ENCODE data around the gene IDH2. TPM values are rescaled to one million over a fixed set of nuclear protein-coding genes. Genes with fewer than 3 reads are reported as not detected.

Gene IDH2
- total and polyA plus RNA-seq, 10 of the 15 experiments (the other 5 are each of a cell fraction or from before 2014, with no cell fraction given) = 2.3 to 358 (median 242) TPM

- H3K4me1 ChIP-seq (ENCODE audit: control insufficient read depth, insufficient read depth, low read length) = peaks cover 17% of the 10 kb centered on the region
- intact Hi-C loops (cut with micrococcal nuclease; ENCODE audit: unreplicated experiment) = no loop called here
- TF ChIP-seq SKIL (IDR thresholded peaks at IDR 0.05; ENCODE audit: low read depth, poor library complexity, severe bottlenecking) (no peak), ZBTB4 (CRISPR knock-in tag; IDR thresholded peaks at IDR 0.05) (no peak), ZNF622 (IDR thresholded peaks at IDR 0.05) (no peak), USF2 (IDR thresholded peaks at IDR 0.05; ENCODE audit: borderline replicate concordance, low read depth, low read length) (no peak), EGR1 (IDR thresholded peaks at IDR 0.05; ENCODE audit: borderline replicate concordance in 1 of 2, low read depth in 2 of 2, low read length in 2 of 2) (no peak), IKZF2 (IDR thresholded peaks at IDR 0.05) (no peak), NFYA (IDR thresholded peaks at IDR 0.05; ENCODE audit: borderline replicate concordance, low read depth, low read length) (no peak), HSF1 (IDR thresholded peaks at IDR 0.05; ENCODE audit: low read depth, low read length) (no peak), SREBF2 (IDR thresholded peaks at IDR 0.05; ENCODE audit: low read length) (no peak), BACH1 (IDR thresholded peaks at IDR 0.05; ENCODE audit: borderline replicate concordance) (no peak), SMAD5 (IDR thresholded peaks at IDR 0.05; ENCODE audit: low read depth) (no peak), BCL11A (IDR thresholded peaks at IDR 0.05; ENCODE audit: low read depth, low read length) (no peak), REST (IDR thresholded peaks at IDR 0.05; ENCODE audit: low read depth, low read length) (no peak)
Measured at GRCh38 chr15:90049030-90049429, 53.2 kb downstream of the IDH2 start.

More at GRCh38 chr15:90049030-90049429, 53.2 kb downstream of the IDH2 start:
- H3K4me2 ChIP-seq (ENCODE audit: control insufficient read depth, insufficient read depth) = no peak overlapping the region
- H3K9ac ChIP-seq (ENCODE audit: control insufficient read depth, insufficient read depth, low read length) = no peak overlapping the region
- no peak for DNase-seq (ENCODE audit: low read depth, low spot score)
- POLR2A ChIA-PET = interaction anchor here (0.6 kb wide), 1 partner anchor 663 kb away, joined by 3 read pairs; no protein-coding TSS in a partner anchor
- RAD21 ChIA-PET (ENCODE audit: unreplicated experiment) = interaction anchor here (0.8 kb wide), 1 partner anchor 11 kb away, joined by 3 read pairs; no protein-coding TSS in a partner anchor
- H3K79me2 ChIP-seq (ENCODE audit: control insufficient read depth, insufficient read depth, low read length) = peaks cover 25% of the 10 kb centered on the region
- in situ Hi-C loops (cut with MboI) = no loop called here
- CTCF ChIA-PET = no interaction called here
- BruUV-seq (replicated peaks) = no TSS peak
- WGBS (ENCODE audit: insufficient coverage, insufficient replicate concordance, low lambda C conversion rate, missing lambda C conversion rate) = 100% methylated on average over 5 of the region's 5 CpGs
- no peaks in the 10 kb centered on the region for H3K9me3 ChIP-seq (replicated peaks; ENCODE audit: control insufficient read depth, insufficient read depth, low read length)
- SMC1A ChIA-PET (ENCODE audit: uncharacterized antibody, unreplicated experiment) = interaction anchor here (0.9 to 2.8 kb wide), 3 partner anchors 18 to 45 kb away, joined by 3 to 12 read pairs (median 4); no protein-coding TSS in a partner anchor
- FAIRE-seq = no peak
- H2AFZ ChIP-seq (ENCODE audit: control insufficient read depth, low read depth, low read length) = no peak overlapping the region
- no peaks in the 10 kb centered on the region for H3K27me3 ChIP-seq (replicated peaks in 1 of 2; ENCODE audit: control insufficient read depth in 2 of 2, insufficient read depth in 2 of 2, low read length in 1 of 2)
- H3K27ac ChIP-seq (ENCODE audit: control insufficient read depth, insufficient read depth) = no peak overlapping the region
- no peaks in the 10 kb centered on the region for H4K20me1 ChIP-seq (ENCODE audit: control insufficient read depth, insufficient read depth)
- no peak overlapping the region for H3K4me3 ChIP-seq
- peaks cover 2 to 3% of the 10 kb centered on the region in 2 experiments; a peak in 2 of 4 replicates for H3K36me3 ChIP-seq (ENCODE audit: control insufficient read depth in 2 of 2, insufficient read depth in 2 of 2, low read length in 1 of 2)
- ATAC-seq = no peak

Measured in GM12878 (cell line).